Measurements from ENCODE around the gene XKR8. TPM values are rescaled to one million over a fixed set of nuclear protein-coding genes. Genes with fewer than 3 reads are reported as not detected.

Gene XKR8
- total and polyA plus RNA-seq, 2 donors (not counting 1 experiment from before 2014, with no cell fraction given) = 5.5 to 9.2 TPM

DNA sequence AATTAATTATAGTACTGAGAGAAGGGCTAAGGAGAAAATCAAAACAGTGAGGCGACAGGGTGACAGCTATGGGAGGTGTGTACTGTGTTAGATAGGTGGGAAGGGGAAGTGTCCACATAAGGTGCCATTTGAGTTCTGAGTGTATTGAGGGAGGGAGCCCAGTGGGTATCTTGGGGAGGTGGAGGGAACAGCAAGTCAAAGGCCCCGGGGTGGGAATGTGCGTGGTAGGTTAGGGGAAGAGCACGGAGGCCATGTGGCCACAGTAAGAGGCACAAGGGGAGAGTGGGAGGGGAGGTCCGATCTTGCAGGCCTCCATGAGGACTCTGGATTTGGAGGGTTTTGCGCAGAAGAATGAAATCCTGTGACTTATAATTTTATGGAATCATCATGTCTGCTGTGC lies 3.0 kb upstream of the XKR8 start:
- H3K9me3 ChIP-seq (ENCODE audit: control insufficient read depth, insufficient read depth, low read depth, low read length) = no peaks in the 10 kb centered on the region
- no peak overlapping the region for H3K4me2 ChIP-seq (ENCODE audit: extremely low read depth, insufficient read depth, low read length)
- H2AFZ ChIP-seq (ENCODE audit: low read length) = no peak overlapping the region
- no peaks in the 10 kb centered on the region for H3K36me3 ChIP-seq (ENCODE audit: control insufficient read depth, insufficient read depth, low read length)
- H3K4me3 ChIP-seq (replicated peaks in 1 of 4; ENCODE audit: control extremely low read depth in 1 of 4, insufficient read depth in 1 of 4, low read depth in 3 of 4, low read length in 4 of 4) = no peak overlapping the region
- H3K27ac ChIP-seq (ENCODE audit: insufficient read depth, low read length) = no peak overlapping the region
- H3K9ac ChIP-seq (ENCODE audit: insufficient read depth, low read length) = no peak overlapping the region
- no peak for TF ChIP-seq EZH2 (IDR thresholded peaks at IDR 0.05; ENCODE audit: low read length, missing control alignments)
- peaks cover 6% of the 10 kb centered on the region for H3K79me2 ChIP-seq (ENCODE audit: control insufficient read depth, insufficient read depth, low read length)
- no peaks in the 10 kb centered on the region for H4K20me1 ChIP-seq (ENCODE audit: control insufficient read depth, extremely low read depth, insufficient read depth, low read length)
- peaks cover 2% of the 10 kb centered on the region for H3K27me3 ChIP-seq (ENCODE audit: control insufficient read depth, insufficient read depth, low read length)
- no peak for DNase-seq (ENCODE audit: low read depth in 2 of 2)
- peaks cover 8% of the 10 kb centered on the region for H3K4me1 ChIP-seq (ENCODE audit: control insufficient read depth, extremely low read depth, insufficient read depth, low read length)

DNA sequence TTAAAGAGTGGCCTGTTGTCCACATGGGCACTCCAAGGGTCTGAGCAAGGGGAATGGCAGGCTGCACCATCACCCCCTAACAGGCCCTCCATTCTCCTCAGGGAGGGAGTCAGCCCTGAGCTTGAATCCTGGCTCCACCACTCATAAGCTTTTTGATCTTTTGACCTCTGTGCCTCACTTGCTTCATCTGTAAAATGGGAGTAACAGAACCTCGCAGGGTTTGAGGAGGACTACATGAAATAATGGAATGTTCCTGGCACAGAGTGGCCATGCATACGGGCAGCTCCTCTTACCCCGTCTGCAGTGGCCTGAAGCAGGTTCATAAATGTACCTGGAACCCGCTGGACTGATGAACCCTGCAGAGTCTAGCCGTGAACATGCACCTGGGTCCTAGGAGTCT lies 2.1 kb upstream of the XKR8 start:
- no peak overlapping the region for H3K4me3 ChIP-seq (replicated peaks in 1 of 4; ENCODE audit: control extremely low read depth in 1 of 4, insufficient read depth in 1 of 4, low read depth in 3 of 4, low read length in 4 of 4)
- no peak overlapping the region for H3K27ac ChIP-seq (ENCODE audit: insufficient read depth, low read length)
- TF ChIP-seq, protein P1, sequence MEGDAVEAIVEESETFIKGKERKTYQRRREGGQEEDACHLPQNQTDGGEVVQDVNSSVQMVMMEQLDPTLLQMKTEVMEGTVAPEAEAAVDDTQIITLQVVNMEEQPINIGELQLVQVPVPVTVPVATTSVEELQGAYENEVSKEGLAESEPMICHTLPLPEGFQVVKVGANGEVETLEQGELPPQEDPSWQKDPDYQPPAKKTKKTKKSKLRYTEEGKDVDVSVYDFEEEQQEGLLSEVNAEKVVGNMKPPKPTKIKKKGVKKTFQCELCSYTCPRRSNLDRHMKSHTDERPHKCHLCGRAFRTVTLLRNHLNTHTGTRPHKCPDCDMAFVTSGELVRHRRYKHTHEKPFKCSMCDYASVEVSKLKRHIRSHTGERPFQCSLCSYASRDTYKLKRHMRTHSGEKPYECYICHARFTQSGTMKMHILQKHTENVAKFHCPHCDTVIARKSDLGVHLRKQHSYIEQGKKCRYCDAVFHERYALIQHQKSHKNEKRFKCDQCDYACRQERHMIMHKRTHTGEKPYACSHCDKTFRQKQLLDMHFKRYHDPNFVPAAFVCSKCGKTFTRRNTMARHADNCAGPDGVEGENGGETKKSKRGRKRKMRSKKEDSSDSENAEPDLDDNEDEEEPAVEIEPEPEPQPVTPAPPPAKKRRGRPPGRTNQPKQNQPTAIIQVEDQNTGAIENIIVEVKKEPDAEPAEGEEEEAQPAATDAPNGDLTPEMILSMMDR (conservative IDR thresholded peaks at IDR 0.05 in 1 of 2, IDR thresholded peaks at IDR 0.05 in 1 of 2; ENCODE audit: low read depth in 1 of 2, low read length in 2 of 2) = no peak
- no peak for TF ChIP-seq EZH2 (IDR thresholded peaks at IDR 0.05; ENCODE audit: low read length, missing control alignments)
- no peak overlapping the region for H2AFZ ChIP-seq (ENCODE audit: low read length)
- H3K4me1 ChIP-seq (ENCODE audit: control insufficient read depth, extremely low read depth, insufficient read depth, low read length) = peaks cover 8% of the 10 kb centered on the region
- DNase-seq (ENCODE audit: low read depth in 2 of 2) = no peak
- H3K4me2 ChIP-seq (ENCODE audit: extremely low read depth, insufficient read depth, low read length) = no peak overlapping the region
- H3K79me2 ChIP-seq (ENCODE audit: control insufficient read depth, insufficient read depth, low read length) = peaks cover 6% of the 10 kb centered on the region
- peaks cover 2% of the 10 kb centered on the region for H3K27me3 ChIP-seq (ENCODE audit: control insufficient read depth, insufficient read depth, low read length)
- no peak overlapping the region for H3K9ac ChIP-seq (ENCODE audit: insufficient read depth, low read length)
- no peaks in the 10 kb centered on the region for H3K9me3 ChIP-seq (ENCODE audit: control insufficient read depth, insufficient read depth, low read depth, low read length)
- no peaks in the 10 kb centered on the region for H4K20me1 ChIP-seq (ENCODE audit: control insufficient read depth, extremely low read depth, insufficient read depth, low read length)
- no peaks in the 10 kb centered on the region for H3K36me3 ChIP-seq (ENCODE audit: control insufficient read depth, insufficient read depth, low read length)

DNA sequence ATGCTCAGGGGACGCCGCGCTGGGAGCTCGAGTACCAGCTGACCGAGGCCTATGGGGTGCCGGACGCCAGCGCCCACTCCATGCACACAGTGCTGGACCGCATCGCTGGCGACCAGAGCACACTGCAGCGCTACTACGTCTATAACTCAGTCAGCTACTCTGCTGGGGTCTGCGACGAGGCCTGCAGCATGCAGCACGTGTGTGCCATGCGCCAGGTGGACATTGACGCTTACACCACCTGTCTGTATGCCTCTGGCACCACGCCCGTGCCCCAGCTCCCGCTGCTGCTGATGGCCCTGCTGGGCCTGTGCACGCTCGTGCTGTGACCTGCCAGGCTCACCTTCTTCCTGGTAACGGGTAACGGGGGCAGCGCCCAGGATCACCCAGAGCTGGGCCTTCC lies 1.3 kb upstream of the XKR8 start:
- no peak overlapping the region for H3K27ac ChIP-seq (ENCODE audit: insufficient read depth, low read length)
- H3K79me2 ChIP-seq (ENCODE audit: control insufficient read depth, insufficient read depth, low read length) = peaks cover 8% of the 10 kb centered on the region
- no peaks in the 10 kb centered on the region for H3K9me3 ChIP-seq (ENCODE audit: control insufficient read depth, insufficient read depth, low read depth, low read length)
- no peak overlapping the region for H2AFZ ChIP-seq (ENCODE audit: low read length)
- DNase-seq (ENCODE audit: low read depth in 2 of 2) = no peak
- H3K4me1 ChIP-seq (ENCODE audit: control insufficient read depth, extremely low read depth, insufficient read depth, low read length) = peaks cover 8% of the 10 kb centered on the region
- H3K9ac ChIP-seq (ENCODE audit: insufficient read depth, low read length) = no peak overlapping the region
- H3K4me2 ChIP-seq (ENCODE audit: extremely low read depth, insufficient read depth, low read length) = no peak overlapping the region
- H4K20me1 ChIP-seq (ENCODE audit: control insufficient read depth, extremely low read depth, insufficient read depth, low read length) = no peaks in the 10 kb centered on the region
- H3K4me3 ChIP-seq (replicated peaks in 1 of 4; ENCODE audit: control extremely low read depth in 1 of 4, insufficient read depth in 1 of 4, low read depth in 3 of 4, low read length in 4 of 4) = no peak overlapping the region
- H3K36me3 ChIP-seq (ENCODE audit: control insufficient read depth, insufficient read depth, low read length) = no peaks in the 10 kb centered on the region
- H3K27me3 ChIP-seq (ENCODE audit: control insufficient read depth, insufficient read depth, low read length) = peaks cover 2% of the 10 kb centered on the region
- TF ChIP-seq, protein P1 (conservative IDR thresholded peaks at IDR 0.05 in 1 of 2, IDR thresholded peaks at IDR 0.05 in 1 of 2; ENCODE audit: low read depth in 1 of 2, low read length in 2 of 2) = no peak
- no peak for TF ChIP-seq EZH2 (IDR thresholded peaks at IDR 0.05; ENCODE audit: low read length, missing control alignments)
